HL-60/S4 treated with retinoic acid at 250 ng/mL for 4 days and 3 days (cell line): ENCODE data around the gene TLE6.

ENCODE experiments used
- in situ Hi-C: fragments of 300-500 bp; cut with MboI; formaldehyde crosslinking; loops from 2 replicates; pipeline ENCODE4 v1.7.0; 2022; ENCODE audit warnings: low sequenced_read_pairs

The TLE6 gene

GRCh38 chr19:3042621-3043267, 65.4 kb downstream of the TLE6 start:
- in situ Hi-C loops: no loop called here
